ENCODE results near the gene XIAP.

The XIAP gene

GRCh38 chrX:123949846-123950245 is 90.0 kb downstream of the XIAP start:
- no peak for TF ChIP-seq CTCF (IDR thresholded peaks at IDR 0.05; ENCODE audit: extremely low read depth, insufficient read depth, missing control alignments)
- no peak for DNase-seq (ENCODE audit: low spot score)
- in situ Hi-C loops (cut with MboI; ENCODE audit: low pct_unique_long_range_greater_than_20kb, low sequenced_read_pairs, unreplicated experiment) = no loop called here

GRCh38 chrX:123959281-123960063 is 99.6 kb downstream of the XIAP start:
- DNase-seq (ENCODE audit: low spot score) = peak; percentile 19
- in situ Hi-C loops (cut with MboI; ENCODE audit: low pct_unique_long_range_greater_than_20kb, low sequenced_read_pairs, unreplicated experiment) = no loop called here
- no peak for TF ChIP-seq CTCF (IDR thresholded peaks at IDR 0.05; ENCODE audit: extremely low read depth, insufficient read depth, missing control alignments)

GRCh38 chrX:123960956-123961267 is 101.1 kb downstream of the XIAP start:
- no peak for DNase-seq (ENCODE audit: low spot score)
- TF ChIP-seq CTCF (IDR thresholded peaks at IDR 0.05; ENCODE audit: extremely low read depth, insufficient read depth, missing control alignments) = no peak
- in situ Hi-C loops (cut with MboI; ENCODE audit: low pct_unique_long_range_greater_than_20kb, low sequenced_read_pairs, unreplicated experiment) = no loop called here

GRCh38 chrX:123961268-123962005 is 101.6 kb downstream of the XIAP start, which contains the start of gene STAG2:
STAG2 (plus strand) TSS chrX:123961706; CDS start chrX:124022628, 60,922 bp downstream.
- in situ Hi-C loops (cut with MboI; ENCODE audit: low pct_unique_long_range_greater_than_20kb, low sequenced_read_pairs, unreplicated experiment) = no loop called here

GRCh38 chrX:123962006-123962467 is 102.2 kb downstream of the XIAP start:
- in situ Hi-C loops (cut with MboI; ENCODE audit: low pct_unique_long_range_greater_than_20kb, low sequenced_read_pairs, unreplicated experiment) = no loop called here
- no peak for TF ChIP-seq CTCF (IDR thresholded peaks at IDR 0.05; ENCODE audit: extremely low read depth, insufficient read depth, missing control alignments)
- no peak for DNase-seq (ENCODE audit: low spot score)

More at GRCh38 chrX:123961268-123962005, 101.6 kb downstream of the XIAP start, which contains the start of gene STAG2:
- TF ChIP-seq CTCF (IDR thresholded peaks at IDR 0.05; ENCODE audit: extremely low read depth, insufficient read depth, missing control alignments) = no peak
- DNase-seq (ENCODE audit: low spot score) = peak; percentile 55

- peak; percentile 63 for DNase-seq (ENCODE audit: low spot score)
- TF ChIP-seq CTCF (IDR thresholded peaks at IDR 0.05; ENCODE audit: extremely low read depth, insufficient read depth, missing control alignments) = no peak
- in situ Hi-C loops (cut with MboI; ENCODE audit: low pct_unique_long_range_greater_than_20kb, low sequenced_read_pairs, unreplicated experiment) = no loop called here
Observed at GRCh38 chrX:123962794-123963373, 103.0 kb downstream of the XIAP start.

All from GM13977 (cell line).